ENCODE measurements around the gene PHPT1.

PHPT1 gene

DNA sequence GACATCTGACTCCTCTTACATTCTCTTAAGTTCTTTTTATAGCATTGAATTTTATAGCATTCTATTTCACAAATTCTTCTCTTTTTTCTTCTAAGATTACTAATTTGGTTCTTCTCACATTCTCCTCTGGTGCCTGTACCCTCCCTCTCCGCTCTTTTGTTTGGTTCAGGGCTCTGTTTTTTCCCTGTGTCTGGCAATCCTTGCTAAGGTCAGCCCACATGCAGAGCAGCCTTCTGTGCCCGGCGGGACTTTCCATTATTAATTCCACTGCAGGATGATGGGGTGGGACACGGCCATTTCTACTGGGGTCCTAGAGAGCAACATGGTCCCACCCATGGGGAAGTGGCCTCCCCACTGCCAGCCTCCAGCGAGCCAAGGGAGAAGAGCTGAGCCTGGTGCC is 27.3 kb downstream of the PHPT1 start:
- Histone ChIP-seq H3K18ac (ENCODE audit: low read length) (no peak overlapping the region), H3K4me2 (ENCODE audit: insufficient read depth, low read length, poor library complexity, severe bottlenecking) (no peak overlapping the region), H4K91ac (ENCODE audit: low read depth, low read length, poor library complexity) (no peak overlapping the region), H2BK5ac (ENCODE audit: low read length) (no peak overlapping the region), H3K9me3 (replicated peaks in 1 of 2; ENCODE audit: control insufficient read depth in 2 of 2, insufficient read depth in 1 of 2, low read depth in 1 of 2, low read length in 2 of 2) (peaks cover 8 to 18% of the 10 kb centered on the region in 2 donors), H3K4ac (ENCODE audit: low read length) (no peak overlapping the region), H3K27me3 (ENCODE audit: control insufficient read depth in 3 of 3, insufficient read depth in 3 of 3, low read depth in 1 of 3, low read length in 3 of 3) (no peaks in the 10 kb centered on the region), H3K9ac (ENCODE audit: low read depth, low read length, poor library complexity) (no peak overlapping the region), H3K36me3 (replicated peaks in 1 of 2; ENCODE audit: control insufficient read depth in 2 of 2, insufficient read depth in 2 of 2, low read length in 2 of 2) (no peaks in the 10 kb centered on the region), H2BK15ac (ENCODE audit: low read length) (no peak overlapping the region), H3K4me3 (ENCODE audit: low read length in 2 of 2) (no peak overlapping the region), H3K79me1 (ENCODE audit: low read depth, low read length) (peaks cover 2% of the 10 kb centered on the region), H3K14ac (ENCODE audit: low read length) (no peak overlapping the region), H2AFZ (ENCODE audit: low read length) (peak overlapping the region; percentile 69), H2AK5ac (ENCODE audit: low read depth, low read length) (no peak overlapping the region), H3K27ac (replicated peaks; ENCODE audit: low read length) (no peak overlapping the region), H4K8ac (ENCODE audit: low read depth, low read length) (no peak overlapping the region), H2BK120ac (ENCODE audit: low read depth, low read length) (no peak overlapping the region), H2BK12ac (ENCODE audit: low read length) (no peak overlapping the region), H3K23ac (ENCODE audit: low read depth, low read length, poor library complexity) (no peak overlapping the region), H3K4me1 (ENCODE audit: control insufficient read depth in 2 of 2, insufficient read depth in 1 of 2, low read depth in 1 of 2, low read length in 2 of 2) (peaks cover 3% of the 10 kb centered on the region in 2 donors)
- DNase-seq (ENCODE audit: low spot score): no peak
- no CpG with 5 or more reads among the region's 5 CpGs for WGBS, 2 donors (ENCODE audit: extremely low coverage in 2 of 2, insufficient read length in 2 of 2, insufficient replicate concordance in 1 of 2)

GRCh38 chr9:136880651-136881050 is 31.4 kb downstream of the PHPT1 start:
- no CpG with 5 or more reads among the region's 11 CpGs for WGBS, 2 donors (ENCODE audit: extremely low coverage in 2 of 2, insufficient read length in 2 of 2, insufficient replicate concordance in 1 of 2)
- Histone ChIP-seq H3K27me3 (ENCODE audit: control insufficient read depth in 3 of 3, insufficient read depth in 3 of 3, low read depth in 1 of 3, low read length in 3 of 3) (no peaks in the 10 kb centered on the region), H2AFZ (ENCODE audit: low read length) (no peak overlapping the region)

DNA sequence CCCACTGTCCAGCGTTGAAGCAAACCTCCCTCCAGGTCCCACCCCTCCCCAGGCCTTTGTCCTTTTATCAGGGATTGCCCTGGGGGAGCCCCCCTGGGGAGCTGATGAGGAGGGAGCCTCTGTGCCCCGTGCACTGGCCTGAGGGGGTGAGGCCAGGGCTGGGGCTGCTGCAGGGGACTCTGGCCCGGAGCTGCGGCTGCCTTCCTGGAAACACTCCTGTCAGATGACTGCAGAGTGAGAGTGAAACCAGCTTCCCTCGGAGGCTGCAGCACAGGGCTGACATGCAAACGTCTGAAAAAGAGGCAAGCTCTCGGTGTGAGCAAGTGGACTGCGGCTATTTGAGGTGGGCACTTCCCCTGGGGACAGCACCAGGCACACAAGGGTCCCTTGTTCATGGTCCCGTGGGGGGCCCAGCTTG is 32.5 kb downstream of the PHPT1 start:
- Histone ChIP-seq H3K9me3 (replicated peaks in 1 of 2; ENCODE audit: control insufficient read depth in 2 of 2, insufficient read depth in 1 of 2, low read depth in 1 of 2, low read length in 2 of 2) (no peaks in the 10 kb centered on the region), H3K4me3 (ENCODE audit: low read length in 2 of 2) (no peak overlapping the region), H3K27me3 (ENCODE audit: control insufficient read depth in 3 of 3, insufficient read depth in 3 of 3, low read depth in 1 of 3, low read length in 3 of 3) (no peaks in the 10 kb centered on the region), H3K18ac (ENCODE audit: low read length) (no peak overlapping the region), H2AFZ (ENCODE audit: low read length) (peak overlapping the region; percentile 50), H3K14ac (ENCODE audit: low read length) (no peak overlapping the region), H4K91ac (ENCODE audit: low read depth, low read length, poor library complexity) (no peak overlapping the region), H3K4me2 (ENCODE audit: insufficient read depth, low read length, poor library complexity, severe bottlenecking) (no peak overlapping the region), H3K36me3 (replicated peaks in 1 of 2; ENCODE audit: control insufficient read depth in 2 of 2, insufficient read depth in 2 of 2, low read length in 2 of 2) (no peaks in the 10 kb centered on the region), H2BK12ac (ENCODE audit: low read length) (no peak overlapping the region), H2BK5ac (ENCODE audit: low read length) (no peak overlapping the region), H2BK15ac (ENCODE audit: low read length) (no peak overlapping the region), H2AK5ac (ENCODE audit: low read depth, low read length) (no peak overlapping the region), H3K9ac (ENCODE audit: low read depth, low read length, poor library complexity) (no peak overlapping the region), H3K27ac (replicated peaks; ENCODE audit: low read length) (no peak overlapping the region), H4K8ac (ENCODE audit: low read depth, low read length) (no peak overlapping the region), H3K4ac (ENCODE audit: low read length) (no peak overlapping the region), H2BK120ac (ENCODE audit: low read depth, low read length) (no peak overlapping the region), H3K23ac (ENCODE audit: low read depth, low read length, poor library complexity) (no peak overlapping the region), H3K79me1 (ENCODE audit: low read depth, low read length) (peaks cover 4% of the 10 kb centered on the region), H3K4me1 (ENCODE audit: control insufficient read depth in 2 of 2, insufficient read depth in 1 of 2, low read depth in 1 of 2, low read length in 2 of 2) (peaks cover 5 to 9% of the 10 kb centered on the region in 2 donors)
- no CpG with 5 or more reads among the region's 9 CpGs for WGBS, 2 donors (ENCODE audit: extremely low coverage in 2 of 2, insufficient read length in 2 of 2, insufficient replicate concordance in 1 of 2)
- no peak for DNase-seq (ENCODE audit: low spot score)

More at GRCh38 chr9:136880651-136881050, 31.4 kb downstream of the PHPT1 start:
- H3K23ac ChIP-seq (ENCODE audit: low read depth, low read length, poor library complexity): no peak overlapping the region
- H3K36me3 ChIP-seq (replicated peaks in 1 of 2; ENCODE audit: control insufficient read depth in 2 of 2, insufficient read depth in 2 of 2, low read length in 2 of 2): no peaks in the 10 kb centered on the region
- DNase-seq (ENCODE audit: low spot score): no peak
- H3K4me3 ChIP-seq (ENCODE audit: low read length in 2 of 2): no peak overlapping the region
- H3K79me1 ChIP-seq (ENCODE audit: low read depth, low read length): peaks cover 3% of the 10 kb centered on the region
- H3K9ac ChIP-seq (ENCODE audit: low read depth, low read length, poor library complexity): no peak overlapping the region
- no peak overlapping the region for H2AK5ac ChIP-seq (ENCODE audit: low read depth, low read length)
- H3K14ac ChIP-seq (ENCODE audit: low read length): no peak overlapping the region
- H3K27ac ChIP-seq (replicated peaks; ENCODE audit: low read length): no peak overlapping the region
- H3K4ac ChIP-seq (ENCODE audit: low read length): no peak overlapping the region
- H2BK120ac ChIP-seq (ENCODE audit: low read depth, low read length): no peak overlapping the region
- H3K4me1 ChIP-seq (ENCODE audit: control insufficient read depth in 2 of 2, insufficient read depth in 1 of 2, low read depth in 1 of 2, low read length in 2 of 2): peaks cover 5 to 9% of the 10 kb centered on the region in 2 donors
- H3K18ac ChIP-seq (ENCODE audit: low read length): no peak overlapping the region
- no peak overlapping the region for H2BK15ac ChIP-seq (ENCODE audit: low read length)
- no peak overlapping the region for H2BK12ac ChIP-seq (ENCODE audit: low read length)
- no peak overlapping the region for H3K4me2 ChIP-seq (ENCODE audit: insufficient read depth, low read length, poor library complexity, severe bottlenecking)
- H4K8ac ChIP-seq (ENCODE audit: low read depth, low read length): no peak overlapping the region
- H3K9me3 ChIP-seq (replicated peaks in 1 of 2; ENCODE audit: control insufficient read depth in 2 of 2, insufficient read depth in 1 of 2, low read depth in 1 of 2, low read length in 2 of 2): no peaks in the 10 kb centered on the region
- H4K91ac ChIP-seq (ENCODE audit: low read depth, low read length, poor library complexity): no peak overlapping the region
- no peak overlapping the region for H2BK5ac ChIP-seq (ENCODE audit: low read length)

DNA sequence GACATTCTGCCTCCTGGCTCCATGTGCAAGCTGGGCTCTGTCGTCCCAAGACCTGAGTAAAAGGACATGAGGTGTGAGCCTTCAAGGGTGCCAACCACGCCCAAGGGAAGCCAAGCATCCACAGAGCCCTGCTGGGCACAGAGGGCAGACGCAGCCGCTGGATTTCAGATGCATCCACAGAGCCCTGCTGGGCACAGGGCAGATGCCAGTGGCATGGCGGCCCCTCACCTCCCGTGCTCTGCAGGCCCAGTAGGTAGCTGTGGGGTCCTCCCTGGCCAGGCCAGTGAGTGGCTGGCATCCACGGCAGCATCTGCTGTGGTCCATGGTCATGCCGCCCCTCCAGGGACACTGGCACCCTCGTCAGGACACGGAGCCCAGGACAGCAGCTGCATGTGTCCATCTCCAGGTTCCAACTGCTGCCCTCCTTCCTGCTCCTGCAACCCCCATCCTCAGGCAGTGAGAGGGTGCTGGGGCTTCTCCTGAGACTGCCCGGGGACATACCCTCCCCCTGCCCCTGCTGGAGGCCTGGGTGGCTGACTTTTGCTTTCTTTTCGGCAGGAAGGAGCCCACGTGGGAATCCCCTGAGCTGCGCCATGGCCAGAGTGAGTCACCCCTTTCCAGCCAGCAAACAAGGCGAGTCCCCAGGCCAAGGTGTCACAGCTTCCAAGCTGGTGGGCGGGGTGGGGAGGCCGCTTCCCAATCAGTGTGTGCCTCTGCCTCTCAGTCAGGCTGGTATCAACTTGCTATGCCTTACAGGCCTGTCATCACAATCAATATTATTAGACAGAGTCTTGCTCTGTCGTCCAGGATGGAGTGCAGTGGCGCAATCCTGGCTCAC is 33.1 kb downstream of the PHPT1 start:
- H3K23ac ChIP-seq (ENCODE audit: low read depth, low read length, poor library complexity): peak overlapping the region; percentile 80
- H2AFZ ChIP-seq (ENCODE audit: low read length): peak overlapping the region; percentile 50
- peaks cover 11% of the 10 kb centered on the region for H3K79me1 ChIP-seq (ENCODE audit: low read depth, low read length)
- H4K8ac ChIP-seq (ENCODE audit: low read depth, low read length): no peak overlapping the region
- H2BK15ac ChIP-seq (ENCODE audit: low read length): peak overlapping the region; percentile 33
- no peak overlapping the region for H3K4me3 ChIP-seq (ENCODE audit: low read length in 2 of 2)
- no peaks in the 10 kb centered on the region for H3K36me3 ChIP-seq (replicated peaks in 1 of 2; ENCODE audit: control insufficient read depth in 2 of 2, insufficient read depth in 2 of 2, low read length in 2 of 2)
- no peak overlapping the region for H3K4ac ChIP-seq (ENCODE audit: low read length)
- peak overlapping the region; percentile 78 for H2BK5ac ChIP-seq (ENCODE audit: low read length)
- peak overlapping the region; percentile 84 for H3K9ac ChIP-seq (ENCODE audit: low read depth, low read length, poor library complexity)
- H3K27ac ChIP-seq (replicated peaks; ENCODE audit: low read length): no peak overlapping the region
- H3K18ac ChIP-seq (ENCODE audit: low read length): peak overlapping the region; percentile 8
- no peaks in the 10 kb centered on the region for H3K9me3 ChIP-seq (replicated peaks in 1 of 2; ENCODE audit: control insufficient read depth in 2 of 2, insufficient read depth in 1 of 2, low read depth in 1 of 2, low read length in 2 of 2)
- H3K4me2 ChIP-seq (ENCODE audit: insufficient read depth, low read length, poor library complexity, severe bottlenecking): no peak overlapping the region
- DNase-seq (ENCODE audit: low spot score): no peak
- H2BK12ac ChIP-seq (ENCODE audit: low read length): peak overlapping the region; percentile 94
- H3K14ac ChIP-seq (ENCODE audit: low read length): peak overlapping the region; percentile 63
- no CpG with 5 or more reads among the region's 19 CpGs for WGBS, 2 donors (ENCODE audit: extremely low coverage in 2 of 2, insufficient read length in 2 of 2, insufficient replicate concordance in 1 of 2)
- no peak overlapping the region for H2BK120ac ChIP-seq (ENCODE audit: low read depth, low read length)
- peaks cover 8 to 12% of the 10 kb centered on the region in 2 donors for H3K4me1 ChIP-seq (ENCODE audit: control insufficient read depth in 2 of 2, insufficient read depth in 1 of 2, low read depth in 1 of 2, low read length in 2 of 2)
- H2AK5ac ChIP-seq (ENCODE audit: low read depth, low read length): peak overlapping the region; percentile 92
- H3K27me3 ChIP-seq (ENCODE audit: control insufficient read depth in 3 of 3, insufficient read depth in 3 of 3, low read depth in 1 of 3, low read length in 3 of 3): no peaks in the 10 kb centered on the region
- no peak overlapping the region for H4K91ac ChIP-seq (ENCODE audit: low read depth, low read length, poor library complexity)

Data from neuronal stem cell (in vitro differentiated cells).